ENCODE results near the gene KRTAP5-10.
"Not testable (repeated sequence)": the region's sequence is repeated elsewhere in the genome, so short reads cannot be mapped to it uniquely, and the experiment has no call there.

The KRTAP5-10 gene

GRCh38 chr11:71542879-71543777 is 22.2 kb upstream of the KRTAP5-10 start:
- DNase-seq: no peak

- peak; percentile 26 for DNase-seq
Measured at GRCh38 chr11:71543866-71544265, 21.5 kb upstream of the KRTAP5-10 start.

- DNase-seq: no peak
Measured at GRCh38 chr11:71544525-71545214, 20.7 kb upstream of the KRTAP5-10 start.

- no peak for DNase-seq
Measured at GRCh38 chr11:71545405-71545966, 19.9 kb upstream of the KRTAP5-10 start.

- DNase-seq: no peak
Measured at GRCh38 chr11:71548120-71548519, 17.2 kb upstream of the KRTAP5-10 start, which contains the start of gene KRTAP5-9. KRTAP5-9 (plus strand) TSS chr11:71548420; CDS start chr11:71548658, 238 bp downstream.

GRCh38 chr11:71548716-71549151 is 16.6 kb upstream of the KRTAP5-10 start:
- no peak for DNase-seq

GRCh38 chr11:71551711-71552110 is 13.7 kb upstream of the KRTAP5-10 start:
- DNase-seq: no peak

- DNase-seq: no peak
Measured at GRCh38 chr11:71554996-71555395, 10.4 kb upstream of the KRTAP5-10 start.

GRCh38 chr11:71555508-71555907 is 9.9 kb upstream of the KRTAP5-10 start:
- DNase-seq: no peak

GRCh38 chr11:71556018-71556417 is 9.3 kb upstream of the KRTAP5-10 start:
- DNase-seq: no peak

- no peak for DNase-seq
Measured at GRCh38 chr11:71557257-71557656, 8.1 kb upstream of the KRTAP5-10 start.

GRCh38 chr11:71558996-71559395 is 6.4 kb upstream of the KRTAP5-10 start:
- no peak for DNase-seq

- no peak for DNase-seq
Measured at GRCh38 chr11:71562120-71562519, 3.2 kb upstream of the KRTAP5-10 start.

- peak; percentile 22 for DNase-seq
Measured at GRCh38 chr11:71563406-71563805, 2.0 kb upstream of the KRTAP5-10 start.

- no peak for DNase-seq
Measured at GRCh38 chr11:71564430-71564829, 933 bp upstream of the KRTAP5-10 start.

- no peak for DNase-seq
Measured at GRCh38 chr11:71566081-71566620, 788 bp downstream of the KRTAP5-10 start.

- DNase-seq: not testable (repeated sequence)
Measured at GRCh38 chr11:71566626-71567599, 1.6 kb downstream of the KRTAP5-10 start.

- not testable (repeated sequence) for DNase-seq
Measured at GRCh38 chr11:71567633-71568032, 2.3 kb downstream of the KRTAP5-10 start.

GRCh38 chr11:71568704-71569349 is 3.5 kb downstream of the KRTAP5-10 start:
- no peak for DNase-seq

- not testable (repeated sequence) for DNase-seq
Measured at GRCh38 chr11:71571101-71571850, 5.9 kb downstream of the KRTAP5-10 start.

- no peak for DNase-seq
Measured at GRCh38 chr11:71572811-71573210, 7.4 kb downstream of the KRTAP5-10 start.

Data from KG1 (cell line).